Measurements from ENCODE around the gene CERS6. TPM values are rescaled to one million over a fixed set of nuclear protein-coding genes. Genes with fewer than 3 reads are reported as not detected.

The CERS6 gene
- total RNA-seq, 1 donor from 2014 or later, result 21.8 TPM

GRCh38 chr2:168601741-168602140 lies 145.7 kb downstream of the CERS6 start:
- DNase-seq (no peak), ATAC-seq (no peak)
- no peaks in the 10 kb centered on the region for H3K36me3 ChIP-seq
- no peak overlapping the region for H3K27ac ChIP-seq
- intact Hi-C loops (cut with DNase I), result no loop called here
- no peaks in the 10 kb centered on the region for H3K27me3 ChIP-seq (ENCODE audit: low read depth)
- no peaks in the 10 kb centered on the region for H3K4me1 ChIP-seq
- peaks cover 12% of the 10 kb centered on the region for H3K9me3 ChIP-seq
- no peak for TF ChIP-seq CTCF (IDR thresholded peaks at IDR 0.05)
- H3K4me3 ChIP-seq, result no peak overlapping the region

- ATAC-seq, result no peak
- no peak overlapping the region for H3K4me3 ChIP-seq
- DNase-seq, result no peak
- no peak for TF ChIP-seq CTCF (IDR thresholded peaks at IDR 0.05)
- no peaks in the 10 kb centered on the region for H3K4me1 ChIP-seq
- intact Hi-C loops (cut with DNase I), result no loop called here
- no peaks in the 10 kb centered on the region for H3K36me3 ChIP-seq
- H3K27ac ChIP-seq, result no peak overlapping the region
- H3K27me3 ChIP-seq (ENCODE audit: low read depth), result no peaks in the 10 kb centered on the region
- H3K9me3 ChIP-seq, result peaks cover 12% of the 10 kb centered on the region
Measured at GRCh38 chr2:168602379-168602778, 146.3 kb downstream of the CERS6 start.

GRCh38 chr2:168602846-168603401 lies 146.9 kb downstream of the CERS6 start:
- no peak for DNase-seq
- H3K36me3 ChIP-seq, result no peaks in the 10 kb centered on the region
- no peaks in the 10 kb centered on the region for H3K4me1 ChIP-seq
- intact Hi-C loops (cut with DNase I), result no loop called here
- no peak for ATAC-seq
- TF ChIP-seq CTCF (IDR thresholded peaks at IDR 0.05), result no peak
- no peak overlapping the region for H3K4me3 ChIP-seq
- H3K27me3 ChIP-seq (ENCODE audit: low read depth), result no peaks in the 10 kb centered on the region
- peaks cover 12% of the 10 kb centered on the region for H3K9me3 ChIP-seq
- no peak overlapping the region for H3K27ac ChIP-seq

- no peak overlapping the region for H3K27ac ChIP-seq
- no peaks in the 10 kb centered on the region for H3K27me3 ChIP-seq (ENCODE audit: low read depth)
- ATAC-seq (no peak), DNase-seq (no peak)
- H3K9me3 ChIP-seq, result peaks cover 12% of the 10 kb centered on the region
- H3K4me1 ChIP-seq, result no peaks in the 10 kb centered on the region
- no peak overlapping the region for H3K4me3 ChIP-seq
- no peaks in the 10 kb centered on the region for H3K36me3 ChIP-seq
- TF ChIP-seq CTCF (IDR thresholded peaks at IDR 0.05), result no peak
- intact Hi-C loops (cut with DNase I), result no loop called here
Measured at GRCh38 chr2:168603439-168603961, 147.4 kb downstream of the CERS6 start.

GRCh38 chr2:168604252-168604651 lies 148.2 kb downstream of the CERS6 start:
- H3K27me3 ChIP-seq (ENCODE audit: low read depth), result no peaks in the 10 kb centered on the region
- H3K4me3 ChIP-seq, result no peak overlapping the region
- no peaks in the 10 kb centered on the region for H3K4me1 ChIP-seq
- no peaks in the 10 kb centered on the region for H3K36me3 ChIP-seq
- peaks cover 12% of the 10 kb centered on the region for H3K9me3 ChIP-seq
- ATAC-seq (no peak), DNase-seq (no peak)
- TF ChIP-seq CTCF (IDR thresholded peaks at IDR 0.05), result no peak
- intact Hi-C loops (cut with DNase I), result no loop called here
- H3K27ac ChIP-seq, result no peak overlapping the region
